Dedifferentiated amniotic fluid mesenchymal stem cell (primary cell): ENCODE data around the gene CCDC158.
"Not testable (repeated sequence)": the region's sequence is repeated elsewhere in the genome, so short reads cannot be mapped to it uniquely, and the experiment has no call there.

Experiments
- DNase-seq: peaks from one replicate; pipeline ENCODE4 v3.0.0-alpha.2; 2016; ENCODE audit errors: extremely low spot score

Gene CCDC158

DNA sequence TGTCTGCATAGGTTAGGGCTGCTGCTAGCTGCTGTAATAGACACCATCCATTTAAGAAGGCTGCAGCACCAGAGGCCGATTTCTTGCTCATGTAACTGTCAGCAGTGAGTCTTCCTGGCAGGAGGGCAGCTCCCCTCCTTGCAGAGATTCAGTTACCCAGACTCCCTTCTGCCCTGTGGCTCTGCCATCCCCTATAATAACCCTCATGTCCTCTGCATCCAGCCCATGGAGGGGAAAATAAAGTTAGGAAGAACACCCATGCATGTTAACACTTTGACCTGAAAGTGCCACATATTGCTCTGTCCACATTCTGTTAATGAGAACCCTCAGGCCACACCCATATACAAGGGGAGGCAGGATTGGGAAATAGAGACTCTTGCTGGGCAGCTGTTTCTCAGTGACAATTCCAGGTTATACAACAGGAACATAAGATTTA is 109.0 kb downstream of the CCDC158 start:
- DNase-seq: no peak

DNA sequence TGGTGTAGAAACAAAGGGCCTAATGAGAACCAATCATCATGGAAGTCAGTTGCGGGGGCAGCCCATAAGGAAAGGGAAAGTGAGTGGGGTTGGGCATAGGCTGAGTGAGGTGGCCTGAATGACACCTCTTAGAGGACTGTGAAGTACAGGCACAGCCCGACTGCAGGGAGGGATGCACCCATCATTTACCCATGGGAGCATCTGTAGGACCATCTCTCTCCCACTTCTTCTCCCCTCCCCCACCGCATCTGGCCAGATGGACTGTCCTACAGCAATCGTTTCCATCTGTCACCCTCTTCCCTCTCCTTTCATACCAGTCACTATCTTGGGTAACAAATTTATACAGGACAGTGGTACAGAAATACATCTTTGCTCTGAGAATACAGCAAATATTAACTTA is 110.3 kb downstream of the CCDC158 start:
- no peak for DNase-seq

DNA sequence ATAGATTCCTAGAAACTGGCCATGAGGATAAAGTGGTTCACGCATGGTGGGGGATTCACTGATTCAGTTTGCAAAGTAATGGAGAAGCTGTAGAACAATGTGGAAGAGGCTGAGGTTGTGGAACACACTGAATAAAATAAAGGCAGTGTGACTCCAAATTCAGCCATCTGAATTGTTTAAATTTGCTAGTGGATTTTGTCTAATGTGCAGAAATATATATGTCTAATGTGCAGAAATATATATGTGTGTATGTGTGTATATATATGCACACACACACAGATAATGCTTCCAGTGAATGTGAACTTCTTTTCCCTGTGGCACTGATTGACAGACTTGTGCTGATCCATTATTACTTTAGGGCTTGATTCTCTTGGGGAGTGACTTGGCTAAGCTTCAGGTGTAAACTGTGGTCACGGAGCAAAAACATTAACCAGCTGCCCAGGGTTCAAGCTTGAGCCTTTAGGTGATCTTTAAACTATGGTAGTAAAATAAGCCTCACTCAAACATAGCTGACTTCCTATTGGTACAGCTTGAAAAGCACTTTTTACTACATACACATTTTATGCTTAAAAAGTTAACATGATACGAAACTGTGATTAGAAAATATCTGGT is 110.9 kb downstream of the CCDC158 start:
- DNase-seq: no peak

DNA sequence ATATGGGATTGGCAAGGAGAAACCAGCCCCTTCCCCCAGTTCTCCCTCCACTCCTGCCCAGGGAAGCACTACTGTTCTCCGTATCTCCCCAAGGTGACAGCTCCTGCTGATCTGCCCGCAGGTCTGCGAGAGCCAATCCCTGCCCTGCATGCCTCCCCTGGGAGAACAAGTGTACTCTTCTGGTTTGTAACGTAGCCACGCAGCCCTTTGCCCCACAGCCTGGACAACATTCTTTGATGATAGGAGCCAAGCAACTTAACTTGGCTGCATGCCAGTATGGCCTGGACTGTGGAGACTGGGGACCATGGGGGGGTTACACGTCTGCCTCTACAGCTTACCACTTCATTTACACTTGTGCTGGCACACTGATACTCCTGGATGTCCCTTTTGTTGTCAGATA is 112.4 kb downstream of the CCDC158 start:
- DNase-seq: no peak

DNA sequence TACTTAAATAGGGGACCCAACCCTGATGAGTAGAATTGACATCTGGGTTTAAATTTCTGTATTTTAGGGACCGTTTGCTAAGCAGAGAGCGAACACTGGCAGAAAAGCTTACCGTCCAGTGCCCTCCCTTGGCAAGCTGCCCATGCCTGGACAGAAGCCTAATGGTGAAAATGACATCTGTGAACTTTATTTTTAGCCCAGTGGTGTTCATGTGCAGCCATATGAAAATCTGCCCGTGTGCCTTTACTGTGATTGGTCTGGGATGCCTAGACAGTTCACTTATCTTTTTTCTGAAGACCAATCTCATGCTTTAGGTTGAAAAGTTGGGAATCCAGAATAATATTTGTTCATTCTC is 113.3 kb downstream of the CCDC158 start:
- no peak for DNase-seq

DNA sequence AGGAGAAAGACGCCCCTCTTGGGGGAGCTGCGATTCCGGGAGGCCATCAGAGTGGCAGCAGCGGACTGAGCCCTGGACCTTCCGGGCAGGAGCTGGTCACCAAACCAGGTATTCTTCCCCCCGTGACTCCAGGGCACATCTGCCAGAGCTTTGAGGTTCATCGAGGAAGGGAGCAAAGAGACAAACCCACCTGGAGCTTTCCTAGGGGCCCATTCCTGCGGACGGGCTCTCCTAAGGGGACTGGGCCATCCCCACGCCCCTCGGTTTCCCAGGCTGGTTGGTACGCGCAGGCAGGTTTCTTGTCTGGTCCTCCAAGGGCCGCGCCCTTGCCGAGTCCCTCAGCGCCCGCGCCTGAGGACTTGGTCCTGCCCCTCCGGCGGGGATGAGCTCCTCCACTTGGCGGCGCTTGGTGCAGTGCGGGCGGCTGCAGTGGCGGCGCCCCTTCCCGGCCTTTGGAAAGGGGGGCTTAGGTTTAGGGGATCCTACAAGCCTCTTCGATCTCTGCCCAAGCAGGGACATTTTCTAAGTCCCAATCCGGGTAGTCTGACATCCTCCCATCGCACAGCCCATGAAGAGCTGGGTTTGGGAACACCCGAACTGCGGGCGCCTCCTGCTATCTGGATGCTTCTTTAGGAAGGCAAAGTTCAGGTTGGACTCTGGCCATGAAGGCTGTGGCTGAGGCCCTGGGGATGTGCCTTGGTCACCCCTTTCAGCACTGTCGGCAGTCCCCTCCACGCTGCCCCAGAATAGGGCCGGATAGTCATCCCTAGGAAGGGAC is 113.9 kb downstream of the CCDC158 start:
- no peak for DNase-seq

DNA sequence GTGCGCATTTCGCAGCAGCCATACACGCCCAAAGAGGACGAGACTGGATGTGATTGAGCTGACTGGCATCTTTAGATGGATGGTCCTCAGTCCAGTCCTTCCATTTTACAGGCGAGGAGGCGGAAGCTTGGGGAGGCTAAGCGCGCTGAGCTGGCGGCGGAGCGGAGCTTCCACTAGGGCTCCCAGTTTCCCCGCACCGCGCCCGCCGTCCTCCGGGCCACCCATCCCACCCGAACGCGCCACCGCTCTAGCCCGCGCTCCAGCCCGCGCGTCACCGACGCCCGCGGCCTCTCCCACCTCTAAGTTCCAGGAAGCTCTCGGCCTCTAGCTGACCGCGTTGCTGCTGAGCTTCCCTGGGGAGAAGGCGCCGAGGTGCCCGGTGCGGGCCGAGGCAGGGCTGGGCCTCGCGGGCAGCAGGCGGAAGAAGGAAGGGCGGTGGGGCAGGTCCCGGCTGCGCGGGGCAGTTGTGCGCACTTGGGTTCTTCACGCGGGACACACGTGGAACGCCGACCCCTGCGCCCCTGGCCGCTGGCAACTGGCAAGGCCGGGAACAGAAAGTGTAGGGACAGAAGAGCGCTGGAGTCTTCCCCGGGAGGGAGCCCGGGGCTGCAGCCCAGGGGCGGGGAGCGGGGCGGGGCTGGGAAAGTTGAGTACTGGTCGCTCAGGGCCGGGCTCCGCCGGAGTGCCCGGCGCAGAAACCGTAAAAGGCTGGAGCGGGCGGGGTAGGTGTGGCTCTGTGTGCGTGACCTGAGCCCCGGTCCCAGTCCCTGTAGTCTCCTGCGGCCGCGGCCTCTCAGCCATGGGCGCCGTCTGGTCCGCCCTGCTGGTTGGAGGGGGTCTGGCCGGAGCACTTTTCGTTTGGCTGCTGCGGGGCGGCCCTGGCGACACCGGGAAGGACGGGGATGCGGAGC is 114.7 kb downstream of the CCDC158 start, which contains the start of gene STBD1:
STBD1 (plus strand) TSS at position 763 of the 911 bp plus-strand sequence; CDS start at position 800, 37 bp downstream.
- peak; percentile 39 for DNase-seq

DNA sequence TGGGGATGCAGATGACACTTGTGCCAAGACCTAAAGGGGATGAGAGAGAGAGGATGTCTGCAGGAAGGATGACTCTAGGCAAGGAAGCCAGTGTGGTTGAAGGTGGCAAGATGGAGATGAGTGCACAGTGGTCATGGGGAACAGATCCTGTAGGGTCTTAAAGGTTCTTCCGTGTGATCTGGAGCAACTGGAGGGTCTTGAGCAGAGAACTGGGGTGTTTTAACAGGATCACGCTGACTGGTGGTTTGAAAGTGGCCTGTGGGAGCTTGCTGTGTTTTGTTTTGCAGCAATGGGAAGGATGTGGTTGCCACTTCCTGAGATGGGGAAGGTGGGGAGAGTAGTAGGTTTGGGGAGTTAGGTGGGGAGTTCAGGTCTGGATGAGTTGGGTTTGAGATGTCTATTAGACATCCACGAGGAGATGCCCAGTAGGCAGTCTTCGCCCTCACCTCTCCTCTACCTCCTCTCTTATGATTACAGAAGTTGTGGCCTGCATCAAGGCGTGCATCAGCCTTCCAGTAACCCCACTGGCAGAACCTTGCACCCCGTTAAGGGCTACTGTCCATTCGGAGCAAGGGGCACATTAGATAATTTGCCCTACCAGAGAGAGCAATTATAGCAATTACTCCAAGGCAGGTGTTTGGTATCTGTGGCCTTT is 115.8 kb downstream of the CCDC158 start:
- no peak for DNase-seq

DNA sequence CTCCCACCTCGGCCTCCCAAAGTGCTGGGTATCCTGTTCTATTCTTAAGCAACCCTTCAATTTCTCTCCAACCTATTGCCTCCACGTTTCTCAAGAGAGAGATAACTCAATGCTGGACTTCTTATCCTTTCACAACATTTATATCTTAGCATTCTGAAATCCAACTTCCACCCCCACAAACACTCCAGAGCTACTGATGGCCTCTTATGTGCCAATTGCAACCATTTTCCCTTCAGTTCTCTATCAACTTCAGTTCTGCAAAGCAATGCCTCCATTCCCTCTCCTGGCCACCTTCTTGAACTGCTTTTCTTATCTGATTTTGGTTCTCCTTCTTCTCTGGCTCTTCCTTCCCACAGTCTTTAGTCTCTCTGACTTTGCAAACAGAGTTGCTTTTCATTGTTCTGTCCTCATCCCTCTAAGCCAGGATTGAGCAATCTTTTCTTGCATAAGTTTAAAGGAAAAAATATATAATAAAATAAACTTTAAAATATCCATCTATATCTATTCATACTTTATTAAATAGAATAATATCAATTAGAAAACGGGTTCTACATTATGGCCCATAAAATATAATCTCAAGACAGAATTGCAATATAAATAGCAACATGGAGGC is 118.0 kb downstream of the CCDC158 start:
- DNase-seq: no peak

DNA sequence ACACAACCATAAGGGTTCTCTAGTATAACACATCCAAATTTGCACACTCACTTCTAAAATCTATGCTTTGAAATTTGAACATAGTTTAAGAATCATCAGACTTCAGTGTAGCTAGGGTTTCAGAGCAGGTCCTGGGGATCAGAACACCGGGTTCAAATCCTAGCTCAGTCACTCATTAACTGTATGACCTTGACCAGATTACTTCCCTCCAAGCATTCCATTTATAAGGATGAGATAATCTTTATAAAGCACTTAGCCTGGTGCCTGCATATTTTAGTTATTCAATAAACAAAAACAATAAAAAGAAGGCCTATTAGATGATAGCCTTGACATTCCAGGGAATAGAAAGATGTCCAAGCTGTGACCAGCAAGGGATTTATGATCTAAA is 119.2 kb downstream of the CCDC158 start:
- DNase-seq: no peak

DNA sequence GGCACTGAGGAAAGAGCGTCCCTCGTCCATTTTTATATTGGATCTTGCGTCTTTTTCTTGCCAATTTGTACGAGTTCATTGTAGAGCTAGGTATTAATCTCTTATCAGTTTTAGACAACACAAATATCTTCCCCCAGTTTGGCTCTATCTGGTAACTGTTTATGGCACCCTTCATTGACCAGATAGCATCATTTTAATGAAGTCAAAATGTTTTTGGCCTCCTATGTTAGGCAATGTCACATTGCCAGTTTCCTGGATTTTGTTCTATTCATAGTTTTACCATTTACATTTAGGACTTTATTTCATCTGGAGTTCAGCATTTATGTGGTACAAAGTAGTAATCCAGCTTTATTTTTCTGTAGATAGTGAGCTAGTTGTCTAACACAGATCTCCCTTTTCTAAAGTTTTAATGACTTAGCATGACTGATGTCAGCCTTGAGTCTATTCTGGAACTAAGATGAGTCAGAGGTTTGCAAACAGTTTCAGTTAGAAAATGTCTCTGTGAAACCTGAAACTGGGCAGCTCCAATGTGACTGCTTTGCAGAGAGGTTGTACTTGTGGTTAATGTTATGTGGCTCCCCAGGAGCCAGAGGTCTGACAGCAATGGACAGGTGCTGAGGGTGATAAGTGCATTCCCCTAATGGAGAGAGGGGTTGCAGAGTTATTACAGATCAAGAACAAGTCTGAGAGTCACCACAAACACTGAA is 119.7 kb downstream of the CCDC158 start:
- DNase-seq: peak; percentile 86

DNA sequence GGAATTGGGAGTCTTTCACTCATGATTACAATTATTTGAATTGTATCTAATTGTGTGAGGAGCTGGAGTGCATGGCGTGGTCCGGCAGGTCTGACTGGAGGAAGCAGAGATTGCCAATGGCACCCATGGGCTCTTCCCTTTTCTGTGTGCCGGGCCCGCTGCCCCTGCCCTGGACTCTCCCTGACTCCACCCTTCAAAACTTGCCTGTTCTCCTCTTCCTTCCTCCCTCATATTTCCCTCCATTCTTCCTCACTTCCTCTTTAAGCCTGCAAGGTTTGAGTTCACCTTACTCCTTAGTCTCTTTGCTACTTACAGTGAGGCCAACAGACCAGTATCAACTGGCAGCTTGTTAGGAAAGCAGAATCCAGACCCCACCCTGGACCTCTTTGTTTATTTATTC is 120.9 kb downstream of the CCDC158 start:
- no peak for DNase-seq

DNA sequence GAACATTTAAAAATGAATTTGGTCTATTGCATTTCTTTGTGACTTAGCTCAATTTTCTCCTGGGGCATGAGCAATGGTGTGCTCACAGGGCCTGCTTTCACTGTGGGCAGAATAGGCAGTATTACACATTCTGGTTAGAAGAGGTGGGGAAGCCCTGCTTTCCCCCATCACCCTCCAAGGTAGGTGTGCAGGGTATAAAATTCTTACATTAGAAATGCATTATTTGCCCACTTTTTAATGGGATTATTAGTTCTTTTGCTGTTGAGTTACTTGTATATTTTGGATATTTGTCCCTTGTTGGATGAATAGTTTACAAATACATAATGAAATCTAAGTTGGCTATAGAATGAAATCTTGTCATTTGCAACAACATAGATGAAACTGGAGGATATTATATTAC is 122.7 kb downstream of the CCDC158 start:
- DNase-seq: no peak

DNA sequence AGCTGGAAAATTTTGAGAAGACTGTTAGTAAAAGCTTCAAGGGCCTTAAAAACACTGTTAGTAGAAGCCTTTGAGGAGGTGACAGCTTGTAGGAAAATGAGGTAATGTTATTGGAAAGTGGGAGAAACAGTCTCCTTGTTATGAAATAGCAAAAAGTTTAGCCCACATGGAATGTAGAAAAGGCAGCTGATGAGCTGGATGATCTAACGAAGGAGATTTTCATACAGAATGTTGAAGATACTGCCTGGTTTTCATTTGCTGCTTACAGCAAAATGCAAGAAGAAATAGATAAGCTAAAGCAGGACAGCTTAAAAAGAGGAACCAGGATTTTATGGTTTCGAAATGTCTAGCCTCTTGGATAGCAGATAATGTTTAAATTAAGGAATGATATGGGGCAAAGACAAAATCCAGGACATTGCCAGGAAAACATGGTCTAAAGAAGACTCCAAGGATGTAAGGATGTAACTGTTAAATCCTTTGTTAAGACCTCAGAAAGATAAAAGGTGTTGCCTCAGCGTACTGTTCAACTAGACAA is 124.6 kb downstream of the CCDC158 start:
- DNase-seq: no peak

DNA sequence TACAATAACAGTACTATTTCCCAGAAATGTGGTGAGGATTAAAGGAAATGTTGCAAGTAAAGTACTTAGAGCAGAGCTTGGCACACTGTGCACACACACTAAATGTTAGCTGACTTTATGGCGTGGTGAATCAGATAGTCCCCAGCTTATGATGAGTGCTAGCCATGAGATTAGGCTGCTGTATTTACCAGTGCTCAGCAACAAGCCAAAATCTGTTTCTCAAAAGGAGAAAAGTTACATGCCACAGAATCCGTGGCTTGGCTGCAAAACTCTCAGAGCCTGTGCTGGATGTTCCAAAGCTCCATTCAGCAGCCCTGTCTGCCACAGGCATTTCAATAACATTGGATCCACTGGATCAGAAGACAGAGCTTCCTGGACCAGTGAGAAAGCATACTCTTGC is 127.2 kb downstream of the CCDC158 start:
- DNase-seq: no peak

DNA sequence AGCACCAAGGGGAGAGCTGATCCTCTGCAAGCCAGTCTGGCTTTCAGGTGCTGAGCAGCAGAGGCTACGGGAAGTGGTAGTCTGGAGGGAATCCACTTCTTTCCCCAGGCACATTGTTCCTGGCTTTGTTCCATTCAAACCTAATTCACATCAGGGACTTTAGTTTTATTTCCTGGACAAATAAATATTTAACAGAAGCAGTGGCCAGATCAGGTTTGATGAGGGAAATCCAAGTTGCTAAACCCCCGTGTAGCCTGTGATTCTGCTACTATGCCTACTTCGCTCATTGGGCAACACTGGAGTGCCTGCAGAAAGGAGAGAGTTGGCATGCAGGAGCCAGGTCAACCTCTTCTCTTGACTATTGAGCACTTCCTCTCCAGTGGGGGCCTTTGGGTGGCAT is 128.2 kb downstream of the CCDC158 start:
- no peak for DNase-seq

DNA sequence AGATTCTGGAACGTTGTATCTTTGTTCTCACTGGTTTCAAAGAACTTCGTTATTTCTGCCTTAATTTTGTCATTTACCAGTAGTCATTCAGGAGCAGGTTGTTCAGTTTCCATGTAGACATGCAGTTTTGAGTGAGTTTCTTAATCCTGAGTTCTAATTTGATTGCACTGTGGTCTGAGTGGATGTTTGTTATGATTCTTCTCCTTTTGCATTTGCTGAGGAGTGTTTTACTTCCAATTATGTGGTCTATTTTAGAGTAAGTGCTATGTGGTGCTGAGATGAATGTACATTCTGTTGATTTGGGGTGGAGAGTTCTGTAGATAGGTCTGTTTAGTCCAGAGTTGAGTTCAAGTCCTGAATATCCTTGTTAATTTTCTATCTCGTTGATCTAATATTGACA is 133.1 kb downstream of the CCDC158 start:
- not testable (repeated sequence) for DNase-seq

DNA sequence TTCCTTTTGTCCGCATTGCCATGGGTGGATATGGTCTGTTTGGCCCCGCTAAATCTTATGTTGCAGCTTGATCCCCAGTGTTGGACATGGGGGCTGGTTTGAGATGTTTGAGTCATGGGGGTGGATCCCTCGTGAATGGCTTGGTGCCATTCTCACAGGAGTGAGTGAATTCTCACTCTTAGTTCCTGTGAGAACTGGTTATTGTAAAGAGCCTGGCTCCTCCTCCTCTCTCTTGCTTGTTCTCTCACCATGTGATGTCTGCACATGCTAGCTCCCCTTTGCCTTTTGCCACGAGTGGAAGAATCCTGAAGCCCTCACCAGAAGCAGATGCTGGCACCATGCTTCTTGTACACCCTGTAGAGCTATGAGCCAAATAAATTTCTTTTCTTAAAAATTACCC is 137.0 kb downstream of the CCDC158 start:
- no peak for DNase-seq

DNA sequence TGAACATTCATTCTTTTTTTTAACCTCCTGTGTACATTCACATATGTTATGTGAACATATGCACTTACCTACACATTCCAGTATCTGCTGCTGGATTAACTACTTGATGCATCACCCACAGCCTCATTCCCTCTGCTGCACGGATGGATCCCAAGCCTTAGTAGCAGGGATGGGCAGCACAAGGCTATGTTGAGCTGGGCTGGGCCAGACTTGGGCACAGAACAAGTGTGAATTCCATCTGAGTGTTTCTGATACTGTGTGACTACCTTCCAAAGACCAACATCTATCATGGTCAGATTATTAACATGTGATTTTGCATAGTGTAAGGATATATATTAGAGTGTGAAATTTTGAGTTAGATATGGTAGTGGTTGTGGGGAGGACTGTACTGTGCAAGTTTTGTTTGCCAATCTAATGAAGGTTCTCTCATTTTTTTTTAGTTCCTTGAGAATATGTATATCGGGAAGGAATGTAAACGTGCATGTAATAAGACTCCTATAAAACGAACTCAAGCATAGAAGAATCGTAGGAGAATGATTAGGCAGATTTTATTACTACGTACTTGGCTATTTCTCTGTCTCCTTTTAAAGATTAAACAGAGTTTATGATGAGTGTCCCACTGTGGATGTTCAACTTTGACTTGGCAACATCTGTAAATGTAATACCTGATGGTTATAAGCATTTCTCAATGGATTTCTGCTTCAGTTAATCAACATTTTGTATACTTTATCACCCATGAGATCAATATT is 137.8 kb downstream of the CCDC158 start:
- DNase-seq: no peak

DNA sequence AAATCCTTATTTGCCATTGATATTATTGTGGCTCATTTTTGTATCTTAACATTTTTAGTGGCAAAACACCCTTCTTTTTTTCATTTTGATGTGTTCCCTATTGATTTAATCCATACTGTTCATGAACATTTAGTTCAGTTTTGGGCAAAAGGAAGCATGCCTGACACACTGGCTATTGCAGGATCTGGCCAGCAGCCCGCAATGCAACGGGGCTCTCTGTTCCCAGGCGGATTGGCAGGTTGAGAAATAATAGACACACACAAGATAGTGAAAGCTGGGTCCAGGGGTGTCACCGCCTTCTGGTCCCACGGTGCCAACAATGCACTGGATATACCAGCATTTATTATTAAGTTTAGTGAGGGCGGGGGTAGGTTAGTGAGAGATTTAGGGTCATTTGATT is 139.3 kb downstream of the CCDC158 start:
- not testable (repeated sequence) for DNase-seq
